Skeletal muscle satellite cell (primary cell): ENCODE data around the gene NBEAL1.
"Not testable (repeated sequence)": the region's sequence is repeated elsewhere in the genome, so short reads cannot be mapped to it uniquely, and the experiment has no call there.

ENCODE experiments used
- H3K27me3 ChIP-seq: 2 replicates; pipeline ENCODE4 v1.7.0; 2013; ENCODE audit warnings: low read length; ENCODE audit not compliant: control insufficient read depth, insufficient read depth
- H3K36me3 ChIP-seq: 2 replicates; pipeline ENCODE4 v1.7.0; 2013; ENCODE audit warnings: mild to moderate bottlenecking, control low read depth, low read length; ENCODE audit not compliant: insufficient read depth
- H3K4me1 ChIP-seq: 2 replicates; pipeline ENCODE4 v1.7.0; 2013; ENCODE audit warnings: low read length; ENCODE audit not compliant: control insufficient read depth, insufficient read depth
- H3K4me2 ChIP-seq: 2 replicates; pipeline ENCODE4 v1.7.0; 2013; ENCODE audit warnings: mild to moderate bottlenecking, low read length
- H3K4me3 ChIP-seq: 2 replicates; pipeline ENCODE4 v1.7.0; 2013; ENCODE audit warnings: low read length
- H3K9ac ChIP-seq: 2 replicates; pipeline ENCODE4 v1.7.0; 2013; ENCODE audit warnings: mild to moderate bottlenecking, low read depth, low read length, moderate library complexity
- H3K9me3 ChIP-seq: replicated peaks from 2 replicates; pipeline ENCODE4 v1.7.0; 2013; ENCODE audit warnings: mild to moderate bottlenecking, control low read depth, low read length

The NBEAL1 gene

GRCh38 chr2:203185864-203186263, 171.2 kb downstream of the NBEAL1 start:
- no peaks in the 10 kb centered on the region for H3K9me3 ChIP-seq
- H3K4me1 ChIP-seq, result no peaks in the 10 kb centered on the region
- H3K4me3 ChIP-seq, result no peak overlapping the region
- no peak overlapping the region for H3K4me2 ChIP-seq
- H3K27me3 ChIP-seq, result no peaks in the 10 kb centered on the region
- peaks cover 45% of the 10 kb centered on the region for H3K36me3 ChIP-seq
- H3K9ac ChIP-seq, result no peak overlapping the region

GRCh38 chr2:203190547-203190946, 175.9 kb downstream of the NBEAL1 start:
- H3K4me1 ChIP-seq, H3K27me3 ChIP-seq, H3K4me3 ChIP-seq, H3K9me3 ChIP-seq, H3K9ac ChIP-seq, H3K4me2 ChIP-seq: not testable (repeated sequence)
- H3K36me3 ChIP-seq, result peaks cover 50% of the 10 kb centered on the region

- H3K9ac ChIP-seq, H3K4me2 ChIP-seq, H3K4me3 ChIP-seq, H3K4me1 ChIP-seq, H3K27me3 ChIP-seq, H3K9me3 ChIP-seq: not testable (repeated sequence)
- peaks cover 51% of the 10 kb centered on the region for H3K36me3 ChIP-seq
Observed at GRCh38 chr2:203191026-203191425, 176.4 kb downstream of the NBEAL1 start.

GRCh38 chr2:203191961-203192360, 177.3 kb downstream of the NBEAL1 start:
- Histone ChIP-seq H3K9me3 (no peaks in the 10 kb centered on the region), H3K4me1 (no peaks in the 10 kb centered on the region), H3K27me3 (no peaks in the 10 kb centered on the region), H3K4me2 (no peak overlapping the region), H3K4me3 (no peak overlapping the region), H3K36me3 (peaks cover 47% of the 10 kb centered on the region), H3K9ac (no peak overlapping the region)

- Histone ChIP-seq H3K4me1 (no peaks in the 10 kb centered on the region), H3K36me3 (peaks cover 45% of the 10 kb centered on the region), H3K4me3 (no peak overlapping the region), H3K9ac (no peak overlapping the region), H3K9me3 (no peaks in the 10 kb centered on the region), H3K4me2 (no peak overlapping the region), H3K27me3 (no peaks in the 10 kb centered on the region)
Observed at GRCh38 chr2:203195331-203196036, 180.8 kb downstream of the NBEAL1 start.

- H3K36me3 ChIP-seq, result peaks cover 39% of the 10 kb centered on the region
- H3K4me2 ChIP-seq, result no peak overlapping the region
- no peak overlapping the region for H3K4me3 ChIP-seq
- no peak overlapping the region for H3K9ac ChIP-seq
- H3K9me3 ChIP-seq, result no peaks in the 10 kb centered on the region
- no peaks in the 10 kb centered on the region for H3K27me3 ChIP-seq
- no peaks in the 10 kb centered on the region for H3K4me1 ChIP-seq
Observed at GRCh38 chr2:203200866-203201265, 186.2 kb downstream of the NBEAL1 start.

- Histone ChIP-seq H3K9ac (no peak overlapping the region), H3K27me3 (no peaks in the 10 kb centered on the region), H3K4me3 (no peak overlapping the region), H3K4me1 (no peaks in the 10 kb centered on the region), H3K4me2 (no peak overlapping the region), H3K9me3 (no peaks in the 10 kb centered on the region), H3K36me3 (peaks cover 34% of the 10 kb centered on the region)
Observed at GRCh38 chr2:203201426-203201825, 186.8 kb downstream of the NBEAL1 start.

GRCh38 chr2:203209538-203209937, 194.9 kb downstream of the NBEAL1 start:
- H3K36me3 ChIP-seq, result peaks cover 18% of the 10 kb centered on the region
- no peaks in the 10 kb centered on the region for H3K27me3 ChIP-seq
- no peak overlapping the region for H3K4me3 ChIP-seq
- no peaks in the 10 kb centered on the region for H3K4me1 ChIP-seq
- H3K4me2 ChIP-seq, result no peak overlapping the region
- H3K9me3 ChIP-seq, result no peaks in the 10 kb centered on the region
- no peak overlapping the region for H3K9ac ChIP-seq

GRCh38 chr2:203225423-203226039, 210.9 kb downstream of the NBEAL1 start:
- H3K36me3 ChIP-seq, result peaks cover 12% of the 10 kb centered on the region

GRCh38 chr2:203229674-203230073, 215.0 kb downstream of the NBEAL1 start:
- H3K27me3 ChIP-seq, H3K4me3 ChIP-seq, H3K9ac ChIP-seq, H3K9me3 ChIP-seq, H3K36me3 ChIP-seq, H3K4me1 ChIP-seq, H3K4me2 ChIP-seq: not testable (repeated sequence)

More at GRCh38 chr2:203225423-203226039, 210.9 kb downstream of the NBEAL1 start:
- Histone ChIP-seq H3K9me3 (no peaks in the 10 kb centered on the region), H3K9ac (no peak overlapping the region), H3K27me3 (no peaks in the 10 kb centered on the region), H3K4me2 (no peak overlapping the region), H3K4me3 (no peak overlapping the region), H3K4me1 (no peaks in the 10 kb centered on the region)

GRCh38 chr2:203237346-203238238, 222.9 kb downstream of the NBEAL1 start:
- Histone ChIP-seq H3K4me3 (peak overlapping the region; percentile 96), H3K36me3 (peaks cover under 1% of the 10 kb centered on the region), H3K4me2 (peak overlapping the region; percentile 95), H3K9me3 (no peaks in the 10 kb centered on the region), H3K9ac (no peak overlapping the region), H3K4me1 (peaks cover 15% of the 10 kb centered on the region), H3K27me3 (no peaks in the 10 kb centered on the region)
